Measurements from ENCODE around the gene C1orf115. TPM values are rescaled to one million over a fixed set of nuclear protein-coding genes. Genes with fewer than 3 reads are reported as not detected.

C1orf115 gene
- total RNA-seq, 1 experiment from 2014 or later = 5.1 TPM

DNA sequence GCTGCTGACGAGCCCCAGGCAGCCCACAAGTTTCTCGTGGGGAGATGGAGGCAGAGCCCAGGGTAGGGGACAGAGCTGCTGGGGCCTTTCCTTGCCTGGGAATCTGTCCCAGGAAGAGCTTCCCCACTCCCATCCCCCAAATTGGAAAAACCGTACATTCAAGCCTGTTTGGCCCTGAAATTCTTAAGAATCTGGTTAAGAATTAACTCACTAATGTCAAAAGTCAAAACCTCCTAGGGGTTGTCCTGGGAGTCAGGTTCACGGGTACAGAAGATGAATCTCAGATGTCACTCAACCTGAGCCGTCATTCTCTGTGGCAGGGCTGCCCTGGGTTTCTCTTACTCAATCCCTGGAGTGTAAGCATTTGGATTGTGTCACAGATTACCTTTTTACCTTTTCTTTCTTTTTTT is 8.4 kb downstream of the C1orf115 start:
- H3K4me1 Mint-ChIP-seq (ENCODE audit: low read depth, unreplicated experiment) = no peaks in the 10 kb centered on the region
- no peak for DNase-seq
- peaks cover 7% of the 10 kb centered on the region for H3K27me3 Mint-ChIP-seq (ENCODE audit: unreplicated experiment)
- intact Hi-C loops (cut with micrococcal nuclease; ENCODE audit: unreplicated experiment) = no loop called here
- no peak overlapping the region for H3K4me3 Mint-ChIP-seq (ENCODE audit: low read depth, unreplicated experiment)
- CTCF ChIA-PET = interaction anchor here (0.7 to 1.1 kb wide), 2 partner anchors 13 to 35 kb away, joined by 3 to 4 read pairs; no protein-coding TSS in a partner anchor
- no peak overlapping the region for H3K27ac Mint-ChIP-seq (ENCODE audit: unreplicated experiment)
- no peaks in the 10 kb centered on the region for H3K36me3 Mint-ChIP-seq (ENCODE audit: insufficient read depth, unreplicated experiment)
- no TSS peak for BruUV-seq (replicated peaks)
- no peaks in the 10 kb centered on the region for H3K9me3 Mint-ChIP-seq (ENCODE audit: low read depth, unreplicated experiment)
- no peak for TF ChIP-seq CTCF (IDR thresholded peaks at IDR 0.05; ENCODE audit: unreplicated experiment)

GRCh38 chr1:220699044-220699443 is 8.9 kb downstream of the C1orf115 start:
- CTCF ChIA-PET = interaction anchor here (1.1 kb wide), 1 partner anchor 34 kb away, joined by 4 read pairs; no protein-coding TSS in a partner anchor
- Mint-ChIP-seq H3K36me3 (ENCODE audit: insufficient read depth, unreplicated experiment) (no peaks in the 10 kb centered on the region), H3K4me3 (ENCODE audit: low read depth, unreplicated experiment) (no peak overlapping the region), H3K27ac (ENCODE audit: unreplicated experiment) (no peak overlapping the region), H3K27me3 (ENCODE audit: unreplicated experiment) (peaks cover 7% of the 10 kb centered on the region), H3K9me3 (ENCODE audit: low read depth, unreplicated experiment) (no peaks in the 10 kb centered on the region), H3K4me1 (ENCODE audit: low read depth, unreplicated experiment) (no peaks in the 10 kb centered on the region)
- no TSS peak for BruUV-seq (replicated peaks)
- DNase-seq = no peak
- intact Hi-C loops (cut with micrococcal nuclease; ENCODE audit: unreplicated experiment) = no loop called here
- TF ChIP-seq CTCF (IDR thresholded peaks at IDR 0.05; ENCODE audit: unreplicated experiment) = no peak

GRCh38 chr1:220700556-220701179 is 10.5 kb downstream of the C1orf115 start:
- Mint-ChIP-seq H3K4me3 (ENCODE audit: low read depth, unreplicated experiment) (no peak overlapping the region), H3K27me3 (ENCODE audit: unreplicated experiment) (peaks cover 7% of the 10 kb centered on the region), H3K36me3 (ENCODE audit: insufficient read depth, unreplicated experiment) (no peaks in the 10 kb centered on the region), H3K27ac (ENCODE audit: unreplicated experiment) (no peak overlapping the region), H3K4me1 (ENCODE audit: low read depth, unreplicated experiment) (no peaks in the 10 kb centered on the region), H3K9me3 (ENCODE audit: low read depth, unreplicated experiment) (no peaks in the 10 kb centered on the region)
- DNase-seq = no peak
- BruUV-seq (replicated peaks) = no TSS peak
- no peak for TF ChIP-seq CTCF (IDR thresholded peaks at IDR 0.05; ENCODE audit: unreplicated experiment)
- CTCF ChIA-PET = no interaction called here
- intact Hi-C loops (cut with micrococcal nuclease; ENCODE audit: unreplicated experiment) = no loop called here

- CTCF ChIA-PET = no interaction called here
- Mint-ChIP-seq H3K36me3 (ENCODE audit: insufficient read depth, unreplicated experiment) (no peaks in the 10 kb centered on the region), H3K4me1 (ENCODE audit: low read depth, unreplicated experiment) (no peaks in the 10 kb centered on the region), H3K27me3 (ENCODE audit: unreplicated experiment) (peaks cover 7% of the 10 kb centered on the region), H3K4me3 (ENCODE audit: low read depth, unreplicated experiment) (no peak overlapping the region), H3K9me3 (ENCODE audit: low read depth, unreplicated experiment) (no peaks in the 10 kb centered on the region), H3K27ac (ENCODE audit: unreplicated experiment) (no peak overlapping the region)
- no peak for DNase-seq
- TF ChIP-seq CTCF (IDR thresholded peaks at IDR 0.05; ENCODE audit: unreplicated experiment) = no peak
- intact Hi-C loops (cut with micrococcal nuclease; ENCODE audit: unreplicated experiment) = no loop called here
- no TSS peak for BruUV-seq (replicated peaks)
These were observed 11.8 kb downstream of the C1orf115 start for GRCh38 chr1:220701974-220702373.

Measured in Calu3 (cell line).